Lung microvascular endothelial cell (primary cell): ENCODE results near the gene KLLN. TPM values are rescaled to one million over a fixed set of nuclear protein-coding genes. Genes with fewer than 3 reads are reported as not detected.
A peak's percentile ranks its signal among the peaks of the same experiment; 100 is the strongest.
"Not testable (repeated sequence)": the region's sequence is repeated elsewhere in the genome, so short reads cannot be mapped to it uniquely, and the experiment has no call there.

Experiments used
- DNase-seq, 2 donors: peaks; one replicate each; pipeline versions ENCODE4 v3.0.0 to v3.0.0-alpha.2; 2010; ENCODE audit warnings: low read depth in 2 of 2
- total RNA-seq: library from RNA; depleted of rRNA; stranded (reverse); fragments of >200 nt; gene quantifications from 2 replicates; pipeline ENCODE4 v1.2.1, GENCODE V29; 2014

Gene KLLN
- total RNA-seq, result 0.20 and 0.22 TPM in 2 replicates

DNA sequence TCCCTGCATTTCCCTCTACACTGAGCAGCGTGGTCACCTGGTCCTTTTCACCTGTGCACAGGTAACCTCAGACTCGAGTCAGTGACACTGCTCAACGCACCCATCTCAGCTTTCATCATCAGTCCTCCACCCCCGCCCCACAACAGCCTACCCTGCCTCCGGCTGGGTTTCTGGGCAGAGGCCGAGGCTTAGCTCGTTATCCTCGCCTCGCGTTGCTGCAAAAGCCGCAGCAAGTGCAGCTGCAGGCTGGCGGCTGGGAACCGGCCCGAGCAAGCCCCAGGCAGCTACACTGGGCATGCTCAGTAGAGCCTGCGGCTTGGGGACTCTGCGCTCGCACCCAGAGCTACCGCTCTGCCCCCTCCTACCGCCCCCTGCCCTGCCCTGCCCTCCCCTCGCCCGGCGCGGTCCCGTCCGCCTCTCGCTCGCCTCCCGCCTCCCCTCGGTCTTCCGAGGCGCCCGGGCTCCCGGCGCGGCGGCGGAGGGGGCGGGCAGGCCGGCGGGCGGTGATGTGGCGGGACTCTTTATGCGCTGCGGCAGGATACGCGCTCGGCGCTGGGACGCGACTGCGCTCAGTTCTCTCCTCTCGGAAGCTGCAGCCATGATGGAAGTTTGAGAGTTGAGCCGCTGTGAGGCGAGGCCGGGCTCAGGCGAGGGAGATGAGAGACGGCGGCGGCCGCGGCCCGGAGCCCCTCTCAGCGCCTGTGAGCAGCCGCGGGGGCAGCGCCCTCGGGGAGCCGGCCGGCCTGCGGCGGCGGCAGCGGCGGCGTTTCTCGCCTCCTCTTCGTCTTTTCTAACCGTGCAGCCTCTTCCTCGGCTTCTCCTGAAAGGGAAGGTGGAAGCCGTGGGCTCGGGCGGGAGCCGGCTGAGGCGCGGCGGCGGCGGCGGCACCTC lies at the start of gene KLLN, which contains the start of gene PTEN:
KLLN (minus strand) TSS at position 481 of the 891 bp plus-strand sequence. CDS start 1,046 bp downstream, outside the sequence.
PTEN (plus strand) TSS at position 573 of the 891 bp plus-strand sequence. CDS start 845 bp downstream, outside the sequence.
- DNase-seq, result peak; percentile 93 to 95

- not testable (repeated sequence) for DNase-seq
Measured at GRCh38 chr10:87903396-87903795, 40.1 kb upstream of the KLLN start.

DNA sequence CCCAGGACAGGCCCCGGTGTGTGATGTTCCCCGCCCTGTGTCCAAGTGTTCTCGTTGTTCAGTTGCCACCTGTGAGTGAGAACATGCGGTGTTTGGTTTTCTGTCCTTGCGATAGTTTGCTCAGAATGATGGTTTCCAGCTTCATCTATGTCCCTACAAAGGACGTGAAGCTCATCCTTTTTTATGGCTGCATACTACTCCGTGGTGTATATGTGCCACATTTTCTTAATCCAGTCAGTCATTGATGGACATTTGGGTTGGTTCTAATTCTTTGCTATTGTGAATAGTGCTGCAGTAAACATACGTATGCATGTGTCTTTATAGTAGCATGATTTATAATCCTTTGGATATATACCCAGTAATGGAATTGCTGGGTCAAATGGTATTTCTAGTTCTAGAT lies 34.6 kb upstream of the KLLN start:
- DNase-seq, result not testable (repeated sequence)

DNA sequence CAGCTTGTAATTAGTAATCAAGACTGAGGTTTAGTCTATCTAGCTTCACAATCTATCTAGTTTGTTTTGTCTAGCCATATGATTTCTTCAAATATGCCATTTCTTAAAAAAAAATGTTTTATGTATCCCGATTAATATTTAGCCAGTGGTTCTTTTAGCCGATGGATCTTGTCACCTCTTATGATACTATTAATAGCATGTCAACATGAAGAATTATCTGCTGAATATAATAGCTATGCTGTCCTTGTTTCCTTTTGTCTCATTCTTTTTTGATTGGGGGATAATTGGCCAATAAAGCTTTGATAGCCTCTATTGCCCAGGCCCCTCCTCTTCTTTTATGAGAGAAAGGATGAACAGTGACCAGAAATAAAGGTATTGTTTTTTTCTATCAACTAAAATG lies 32.9 kb upstream of the KLLN start:
- DNase-seq, result no peak

DNA sequence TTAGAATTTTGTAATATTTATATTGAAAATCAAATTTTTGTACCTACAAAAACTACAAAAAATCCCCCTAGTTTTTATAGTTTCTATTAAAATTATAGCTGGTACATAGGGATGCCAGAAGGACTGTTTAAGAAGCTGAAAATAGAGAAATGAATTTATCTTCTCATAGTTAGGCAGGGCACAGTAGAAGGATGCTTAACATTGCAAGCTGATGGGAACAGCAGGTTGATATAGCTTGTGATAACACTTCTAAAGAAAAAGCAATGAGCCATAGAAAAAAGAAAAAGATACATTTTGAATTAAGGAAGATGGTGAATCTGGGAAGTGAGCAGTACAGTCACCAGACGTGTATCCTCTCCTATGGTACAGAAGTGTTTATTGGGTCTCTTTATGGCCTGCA lies 32.1 kb upstream of the KLLN start:
- DNase-seq, result no peak

DNA sequence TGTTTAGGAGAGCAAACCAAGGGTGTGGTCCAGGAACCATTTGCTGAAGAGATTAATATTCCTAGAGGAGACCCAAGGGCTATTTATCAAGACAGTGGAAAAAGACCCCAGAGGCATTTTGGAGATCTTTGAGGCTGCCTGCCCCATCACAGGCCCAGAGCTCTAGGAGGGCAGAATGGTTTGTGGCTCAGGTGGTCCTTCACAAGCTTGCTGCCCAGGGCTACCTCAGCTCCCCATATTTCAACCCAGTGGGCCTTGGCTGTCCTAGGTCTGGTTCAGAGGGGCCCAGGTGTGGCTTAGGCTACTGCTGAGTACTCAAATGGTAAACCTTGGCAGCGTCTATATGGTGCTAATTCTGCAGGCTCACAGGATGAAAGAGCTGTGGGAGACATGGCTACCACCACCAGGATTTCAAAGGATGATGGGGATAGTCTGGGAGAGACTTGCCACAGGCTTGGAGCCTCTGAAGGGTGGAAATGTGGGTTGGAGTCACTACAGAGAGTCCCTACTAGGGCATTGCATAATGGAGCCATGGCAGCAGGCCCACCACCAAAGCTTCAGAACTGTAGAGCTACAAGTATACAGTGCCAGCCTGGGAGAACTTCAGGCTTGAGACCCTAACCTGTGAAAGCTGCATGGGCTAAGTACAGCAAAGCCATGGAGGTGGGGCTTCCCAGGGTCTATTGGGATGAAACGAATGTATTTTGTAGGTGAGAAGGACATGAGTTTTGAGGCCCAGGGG lies 24.4 kb upstream of the KLLN start:
- no peak for DNase-seq

GRCh38 chr10:87887146-87887545 lies 23.8 kb upstream of the KLLN start:
- DNase-seq, result no peak

- DNase-seq, result no peak
Measured at GRCh38 chr10:87886635-87887034, 23.3 kb upstream of the KLLN start.

DNA sequence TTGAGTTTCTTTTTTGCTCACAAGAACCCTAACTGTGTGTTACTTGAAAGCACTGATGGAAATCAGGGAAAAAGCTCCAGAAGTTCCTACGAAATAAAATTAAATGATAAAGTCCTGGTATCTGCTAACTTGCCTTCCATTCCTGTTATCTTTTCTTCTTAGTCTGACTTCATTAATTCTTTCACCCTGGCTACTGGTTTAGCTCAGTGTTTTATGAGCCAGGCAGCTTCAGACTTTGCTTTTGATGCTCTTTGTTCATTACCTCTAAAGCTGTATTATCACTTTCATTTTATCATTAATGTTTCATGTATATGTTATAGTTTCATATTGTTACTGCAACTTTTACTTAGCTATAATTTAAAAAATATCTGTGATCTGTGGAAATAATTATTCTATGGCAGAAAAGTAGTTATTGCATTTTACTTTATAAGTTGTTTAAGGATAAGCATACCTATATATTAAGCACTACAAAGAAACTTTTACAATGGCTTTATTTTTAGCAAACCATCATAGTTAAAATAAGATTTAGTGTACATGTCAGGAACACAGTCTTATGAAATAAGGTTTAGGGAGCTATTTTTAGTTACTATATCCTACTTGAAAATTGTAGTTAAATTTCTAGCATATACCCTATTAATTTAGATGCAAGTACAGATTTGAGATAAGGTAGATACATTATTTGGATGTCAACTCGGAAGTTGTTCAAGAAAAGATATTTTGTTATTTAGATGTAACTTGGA lies 19.4 kb upstream of the KLLN start:
- DNase-seq, result no peak

DNA sequence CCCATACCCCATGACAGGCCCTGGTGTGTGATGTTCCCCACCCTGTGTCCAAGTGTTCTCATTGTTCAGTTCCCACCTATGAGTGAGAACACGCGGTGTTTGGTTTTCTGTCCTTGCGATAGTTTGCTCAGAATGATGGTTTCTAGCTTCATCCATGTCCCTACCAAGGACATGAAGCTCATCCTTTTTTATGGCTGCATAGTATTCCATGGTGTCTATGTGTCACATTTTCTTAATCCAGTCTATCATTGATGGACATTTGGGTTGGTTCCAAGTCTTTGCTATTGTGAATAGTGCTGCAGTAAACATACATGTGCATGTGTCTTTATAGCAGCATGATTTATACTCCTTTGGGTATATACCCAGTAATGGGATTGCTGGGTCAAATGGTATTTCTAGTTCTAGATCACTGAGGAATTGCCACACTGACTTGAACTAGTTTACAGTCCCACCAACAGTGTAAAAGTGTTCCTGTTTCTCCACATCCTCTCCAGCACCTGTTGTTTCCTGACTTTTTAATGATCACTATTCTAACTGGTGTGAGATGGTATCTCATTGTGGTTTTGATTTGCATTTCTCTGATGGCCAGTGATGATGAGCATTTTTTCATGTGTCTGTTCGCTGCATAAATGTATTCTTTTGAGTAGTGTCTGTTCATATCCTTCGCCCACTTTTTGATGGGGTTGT lies 18.2 kb upstream of the KLLN start:
- not testable (repeated sequence) for DNase-seq

DNA sequence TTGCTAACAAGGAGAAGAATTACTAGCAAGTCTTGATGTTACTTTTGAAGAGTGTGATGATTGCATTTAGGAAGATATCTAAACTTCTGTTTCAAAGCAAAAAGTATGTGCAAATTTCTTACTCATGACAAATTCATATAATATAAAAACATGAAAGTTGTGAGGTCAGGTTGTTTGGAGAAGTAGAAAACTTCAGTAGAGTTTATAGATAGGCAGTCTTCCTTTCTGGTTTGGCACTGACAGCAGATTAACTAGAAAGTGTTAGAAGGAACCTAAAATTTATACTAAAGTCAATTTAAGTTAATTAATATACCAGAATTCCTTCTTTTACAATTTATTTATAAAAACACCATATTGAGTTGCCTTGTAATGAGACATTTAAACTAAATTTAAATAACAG lies 17.0 kb upstream of the KLLN start:
- no peak for DNase-seq

DNA sequence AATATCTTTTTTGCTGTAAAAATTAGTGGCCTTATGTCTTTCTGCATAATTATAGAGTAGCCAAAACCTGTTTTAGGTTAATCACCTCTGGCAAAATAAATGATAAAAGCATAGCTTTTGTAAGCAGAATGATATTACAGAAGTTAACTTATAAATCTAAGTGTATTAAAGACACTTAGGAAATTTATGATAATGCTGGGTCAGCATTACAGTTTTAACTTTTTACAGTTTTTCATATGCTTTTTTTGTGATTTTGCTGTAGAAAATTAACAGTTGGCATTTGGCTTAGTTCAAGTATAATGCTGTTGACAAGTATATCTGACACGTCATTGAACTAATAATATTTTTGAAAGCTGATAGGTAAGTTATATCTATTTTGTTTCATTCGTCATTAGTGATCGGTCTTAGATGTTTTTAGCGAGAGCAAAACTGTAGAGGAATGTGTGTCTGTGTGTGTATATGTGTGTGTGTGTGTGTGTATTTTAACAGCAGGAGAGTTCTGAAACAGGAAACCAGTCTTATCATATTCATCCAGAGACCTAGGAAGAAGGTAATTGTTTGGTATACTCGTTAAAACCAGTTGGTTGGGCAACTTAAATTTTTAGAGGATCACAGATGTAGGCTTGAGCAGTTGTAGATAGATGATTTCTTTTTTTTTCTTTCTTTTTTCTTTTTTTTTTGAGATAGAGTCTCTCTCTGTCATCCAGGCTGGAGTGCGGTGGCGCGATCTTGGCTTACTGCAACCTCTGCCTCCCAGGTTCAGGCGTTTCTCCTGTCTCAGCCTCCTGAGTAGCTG lies 15.5 kb upstream of the KLLN start:
- peak; percentile 22 to 57 for DNase-seq

DNA sequence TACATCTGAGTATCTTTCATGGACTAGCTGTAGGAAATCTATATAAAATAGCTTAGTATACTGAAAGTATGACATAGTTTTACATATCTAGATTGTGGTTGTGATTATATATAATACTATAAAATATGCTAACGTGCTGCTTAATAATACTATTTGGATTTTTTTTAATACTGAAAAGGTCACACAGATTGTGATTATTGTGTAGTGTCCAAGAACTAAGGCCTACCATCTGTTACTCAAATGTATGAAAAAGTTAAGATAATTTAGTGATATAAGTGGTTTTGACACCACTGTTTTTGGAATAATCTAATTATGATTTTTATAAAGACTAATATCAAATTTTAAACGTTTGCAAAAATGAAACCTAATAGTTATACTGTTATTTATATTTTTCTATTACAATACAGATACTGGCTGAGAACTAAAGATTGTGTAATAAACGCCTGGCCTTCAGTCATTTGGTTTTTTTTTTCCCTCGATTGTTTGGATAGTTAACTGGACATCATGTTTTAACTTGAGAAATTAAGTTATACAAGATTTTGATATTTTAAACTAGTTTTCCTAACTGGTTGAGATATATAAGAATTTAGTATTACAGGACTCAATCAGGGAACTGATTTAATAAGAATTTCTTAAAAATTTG lies 12.7 kb upstream of the KLLN start:
- DNase-seq, result no peak

- DNase-seq, result no peak
Measured at GRCh38 chr10:87873656-87874055, 10.3 kb upstream of the KLLN start.

GRCh38 chr10:87872828-87873227 lies 9.5 kb upstream of the KLLN start:
- DNase-seq, result no peak

- DNase-seq, result no peak
Measured at GRCh38 chr10:87869773-87870551, 6.6 kb upstream of the KLLN start.

DNA sequence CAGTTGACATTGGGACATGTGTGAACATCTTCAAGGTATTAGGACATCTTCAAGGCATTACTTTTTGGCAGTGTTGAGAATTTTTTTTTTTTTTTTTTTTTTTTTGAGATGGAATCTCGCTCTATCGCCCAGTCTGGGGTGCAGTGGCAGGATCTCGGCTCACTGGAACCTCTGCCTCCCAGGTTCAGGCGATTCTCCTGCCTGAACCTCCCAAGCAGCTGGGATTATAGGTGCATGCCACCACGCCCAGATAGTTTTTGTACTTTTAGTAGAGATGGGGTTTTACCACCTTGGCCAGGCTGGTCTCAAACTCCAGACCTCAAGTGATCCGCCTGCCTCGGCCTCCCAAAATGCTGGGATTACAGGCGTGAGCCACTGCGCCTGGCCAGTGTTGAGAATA lies 5.8 kb upstream of the KLLN start:
- not testable (repeated sequence) for DNase-seq

DNA sequence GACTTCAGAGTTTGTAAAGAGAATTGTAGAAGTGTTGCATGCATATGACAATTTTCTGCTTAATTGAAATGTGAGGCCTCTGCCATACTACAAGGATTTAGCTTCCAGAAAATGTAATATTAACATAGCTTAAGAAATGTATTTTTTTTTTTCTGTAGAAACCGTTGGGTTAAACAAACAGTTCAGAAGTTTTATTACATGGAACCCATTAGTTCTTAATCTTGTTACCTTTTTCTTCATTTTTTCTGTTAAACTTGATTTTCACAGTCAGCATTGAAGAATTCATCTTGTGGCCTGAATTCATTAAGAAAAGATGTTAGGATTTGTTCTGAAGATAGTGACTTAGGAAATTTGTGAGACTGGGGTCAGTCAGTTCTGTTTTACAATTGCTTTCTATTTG lies 4.9 kb upstream of the KLLN start:
- DNase-seq, result no peak

- DNase-seq, result no peak
Measured at GRCh38 chr10:87867453-87867852, 4.1 kb upstream of the KLLN start.
